Caco-2 (cell line): ENCODE measurements around the gene HSPG2. TPM values are rescaled to one million over a fixed set of nuclear protein-coding genes. Genes with fewer than 3 reads are reported as not detected.

Experiments
- BruUV-seq: library from RNA; stranded (reverse); fragments of 400-500 nt; replicated peaks from 2 replicates; lab custom pipeline; 2021; lab: Mats Ljungman, UMichigan
- CTCF ChIA-PET: fragments of 300-600 bp; sonication (Branson Sonifier 250); formaldehyde crosslinking; loops from one replicate; lab custom pipeline; 2022; ENCODE audit warnings: antibody characterized with exemption; lab: Charles Lee
- POLR2A ChIA-PET: fragments of 300-600 bp; sonication (Branson Sonifier 250); formaldehyde crosslinking; loops from one replicate; lab custom pipeline; 2022; ENCODE audit warnings: antibody characterized with exemption; lab: Charles Lee
- DNase-seq, 2 experiments: peaks; one replicate each; pipeline versions ENCODE4 v3.0.0 to v3.0.0-alpha.2; 2020 to 2022
- H3K27me3 ChIP-seq: replicated peaks from 2 replicates; pipeline ENCODE4 v1.6.0; 2011; ENCODE audit warnings: low read length; ENCODE audit not compliant: control insufficient read depth, insufficient read depth
- H3K36me3 ChIP-seq: 2 replicates; pipeline ENCODE4 v1.5.1; 2011; ENCODE audit warnings: low read length; ENCODE audit not compliant: control insufficient read depth, insufficient read depth
- H3K4me1 ChIP-seq: fragments of 250-450 bp; sonication (Bioruptor Pico); 2 replicates; pipeline ENCODE4 v1.5.1; 2020; ENCODE audit warnings: mild to moderate bottlenecking
- H3K4me3 ChIP-seq: 2 replicates; pipeline ENCODE4 v1.5.1; 2011; ENCODE audit warnings: low read depth, mild to moderate bottlenecking, control low read depth, low read length
- H3K9me3 ChIP-seq: fragments of 250-450 bp; sonication (Bioruptor Pico); 2 replicates; pipeline ENCODE4 v1.5.1; 2020; ENCODE audit warnings: mild to moderate bottlenecking, moderate library complexity
- H3K27ac Mint-ChIP-seq: one replicate; pipeline ENCODE4 v1.8.0; 2022; ENCODE audit warnings: mixed read lengths; ENCODE audit not compliant: unreplicated experiment
- H3K27me3 Mint-ChIP-seq: one replicate; pipeline ENCODE4 v1.8.0; 2022; ENCODE audit warnings: mixed read lengths; ENCODE audit not compliant: insufficient read depth, unreplicated experiment
- H3K36me3 Mint-ChIP-seq: one replicate; pipeline ENCODE4 v1.8.0; 2022; ENCODE audit warnings: mild to moderate bottlenecking, mixed read lengths; ENCODE audit not compliant: insufficient read depth, unreplicated experiment
- H3K4me1 Mint-ChIP-seq: one replicate; pipeline ENCODE4 v1.8.0; 2022; ENCODE audit warnings: low read depth, mixed read lengths; ENCODE audit not compliant: unreplicated experiment
- H3K4me3 Mint-ChIP-seq: one replicate; pipeline ENCODE4 v1.8.0; 2022; ENCODE audit warnings: mild to moderate bottlenecking, moderate library complexity, mixed read lengths; ENCODE audit not compliant: unreplicated experiment
- H3K9me3 Mint-ChIP-seq: one replicate; pipeline ENCODE4 v1.8.0; 2022; ENCODE audit warnings: mixed read lengths; ENCODE audit not compliant: unreplicated experiment
- CTCF ChIP-seq, 2 experiments: fragments of 200-600 bp in 1 of 2; IDR thresholded peaks; 1 replicate in 1 of 2; 2 replicates in 1 of 2; pipeline versions ENCODE4 v1.5.1 to v1.8.0; 2011 to 2022; ENCODE audit warnings: antibody characterized with exemption in 1 of 2, control low read depth in 1 of 2, inconsistent platforms in 1 of 2, low read depth in 1 of 2, low read length in 1 of 2, mild to moderate bottlenecking in 1 of 2, moderate library complexity in 1 of 2; ENCODE audit not compliant: insufficient read depth in 1 of 2, severe bottlenecking in 1 of 2, unreplicated experiment in 1 of 2
- intact Hi-C: fragments of 100-400 bp; cut with micrococcal nuclease; formaldehyde crosslinking; loops from one replicate; pipeline ENCODE4 v1.10.0; 2022; ENCODE audit not compliant: unreplicated experiment
- total RNA-seq: library from RNA; stranded (reverse); gene quantifications from 2 replicates; pipeline ENCODE4 v1.2.3, GENCODE V29; 2022

The HSPG2 gene
- total RNA-seq, 1 experiment from 2014 or later = 237 TPM

GRCh38 chr1:21931171-21932093 is 5.7 kb downstream of the HSPG2 start:
- TF ChIP-seq CTCF (IDR thresholded peaks at IDR 0.05; ENCODE audit: insufficient read depth in 1 of 2, low read depth in 1 of 2, low read length in 1 of 2, severe bottlenecking in 1 of 2, unreplicated experiment in 1 of 2) = no peak
- ChIA-PET CTCF (no interaction called here), POLR2A (interaction anchor here (0.8 to 2.4 kb wide), 4 partner anchors 8 to 29 kb away, joined by 3 to 17 read pairs (median 4); no protein-coding TSS in a partner anchor)
- H3K4me1 Mint-ChIP-seq = peaks cover 48% of the 10 kb centered on the region
- no peaks in the 10 kb centered on the region for H3K27me3 Mint-ChIP-seq
- H3K36me3 Mint-ChIP-seq = peaks cover 74% of the 10 kb centered on the region
- H3K27me3 ChIP-seq = no peaks in the 10 kb centered on the region
- BruUV-seq = TSS peak; percentile 48
- H3K36me3 ChIP-seq = peaks cover 4% of the 10 kb centered on the region; the same call in 1 of the 2 replicates
- no peaks in the 10 kb centered on the region for H3K9me3 ChIP-seq
- peak; percentile 89 to 92 for DNase-seq
- H3K4me3 ChIP-seq = peak overlapping the region; percentile 1; the same call in 1 of the 2 replicates
- H3K27ac Mint-ChIP-seq = peak overlapping the region; percentile 63
- peaks cover 86% of the 10 kb centered on the region for H3K4me1 ChIP-seq
- intact Hi-C loops = no loop called here
- no peaks in the 10 kb centered on the region for H3K9me3 Mint-ChIP-seq
- H3K4me3 Mint-ChIP-seq = peak overlapping the region; percentile 42

GRCh38 chr1:21930629-21931170 is 6.4 kb downstream of the HSPG2 start:
- Histone ChIP-seq H3K4me1 (peaks cover 94% of the 10 kb centered on the region), H3K9me3 (no peaks in the 10 kb centered on the region), H3K4me3 (no peak overlapping the region), H3K27me3 (no peaks in the 10 kb centered on the region), H3K36me3 (peaks cover 4% of the 10 kb centered on the region; the same call in 1 of the 2 replicates)
- DNase-seq = no peak
- Mint-ChIP-seq H3K4me3 (peak overlapping the region; percentile 45), H3K9me3 (no peaks in the 10 kb centered on the region), H3K4me1 (peaks cover 52% of the 10 kb centered on the region), H3K27me3 (no peaks in the 10 kb centered on the region), H3K36me3 (peaks cover 67% of the 10 kb centered on the region), H3K27ac (peak overlapping the region; percentile 63)
- no peak for TF ChIP-seq CTCF (IDR thresholded peaks at IDR 0.05; ENCODE audit: insufficient read depth in 1 of 2, low read depth in 1 of 2, low read length in 1 of 2, severe bottlenecking in 1 of 2, unreplicated experiment in 1 of 2)
- CTCF ChIA-PET = no interaction called here
- POLR2A ChIA-PET = interaction anchor here (0.8 to 2.4 kb wide), 4 partner anchors 8 to 28 kb away, joined by 3 to 17 read pairs (median 4); no protein-coding TSS in a partner anchor
- intact Hi-C loops = no loop called here
- no TSS peak for BruUV-seq

GRCh38 chr1:21930080-21930571 is 7.0 kb downstream of the HSPG2 start:
- peaks cover 46% of the 10 kb centered on the region for H3K4me1 Mint-ChIP-seq
- intact Hi-C loops = no loop called here
- Histone ChIP-seq H3K4me3 (no peak overlapping the region), H3K4me1 (peaks cover 95% of the 10 kb centered on the region), H3K27me3 (no peaks in the 10 kb centered on the region), H3K9me3 (no peaks in the 10 kb centered on the region), H3K36me3 (peaks cover 4% of the 10 kb centered on the region; the same call in 1 of the 2 replicates)
- no peak for TF ChIP-seq CTCF (IDR thresholded peaks at IDR 0.05; ENCODE audit: insufficient read depth in 1 of 2, low read depth in 1 of 2, low read length in 1 of 2, severe bottlenecking in 1 of 2, unreplicated experiment in 1 of 2)
- peak overlapping the region; percentile 63 for H3K27ac Mint-ChIP-seq
- no peak for DNase-seq
- H3K9me3 Mint-ChIP-seq = no peaks in the 10 kb centered on the region
- no peaks in the 10 kb centered on the region for H3K27me3 Mint-ChIP-seq
- peak overlapping the region; percentile 45 for H3K4me3 Mint-ChIP-seq
- ChIA-PET POLR2A (interaction anchor here (1.8 to 2.4 kb wide), 2 partner anchors 8 to 28 kb away, joined by 4 to 17 read pairs; no protein-coding TSS in a partner anchor), CTCF (no interaction called here)
- peaks cover 61% of the 10 kb centered on the region for H3K36me3 Mint-ChIP-seq
- no TSS peak for BruUV-seq
